GM12878 (cell line): ENCODE results near the gene SLC23A1.

Source experiments
- ATF2 ChIP-seq: IDR thresholded peaks from 2 replicates; pipeline ENCODE4 v1.6.1; 2012; ENCODE audit warnings: low read length, inconsistent platforms
- CHD2 ChIP-seq: IDR thresholded peaks from 2 replicates; pipeline ENCODE4 v1.6.1; 2011; ENCODE audit warnings: low read depth, low read length, improper control_type of control experiment, borderline replicate concordance
- CREM ChIP-seq: IDR thresholded peaks from 2 replicates; pipeline ENCODE4 v1.6.1; 2014; ENCODE audit warnings: antibody characterized with exemption, low read depth
- CTCF ChIP-seq, 3 experiments: IDR thresholded peaks in 2 of 3; conservative IDR thresholded peaks in 1 of 3; 2 replicates each; pipeline ENCODE4 v1.5.1; 2011; ENCODE audit warnings: low read depth in 3 of 3, low read length in 3 of 3, mild to moderate bottlenecking in 3 of 3, control low read depth in 2 of 3, moderate library complexity in 2 of 3, inconsistent platforms in 1 of 3, mixed read lengths in 1 of 3; ENCODE audit not compliant: control insufficient read depth in 2 of 3, insufficient read depth in 1 of 3; ENCODE audit errors: extremely low read depth in 1 of 3
- NFYB ChIP-seq: IDR thresholded peaks from 2 replicates; pipeline ENCODE4 v1.6.1; 2011; ENCODE audit warnings: low read depth, mild to moderate bottlenecking, low read length, improper control_type of control experiment, moderate library complexity; ENCODE audit not compliant: insufficient read depth
- NR2C1 ChIP-seq: fragments of 450-650 bp; IDR thresholded peaks from 2 replicates; pipeline ENCODE4 v1.6.1; 2017; ENCODE audit warnings: antibody characterized with exemption, mild to moderate bottlenecking, moderate library complexity
- POLR2AphosphoS2 ChIP-seq: IDR thresholded peaks from 2 replicates; pipeline ENCODE4 v1.6.1; 2011; ENCODE audit warnings: low read depth, mild to moderate bottlenecking, low read length, improper control_type of control experiment, moderate library complexity
- RAD21 ChIP-seq: IDR thresholded peaks from 2 replicates; pipeline ENCODE4 v1.6.1; 2011; ENCODE audit warnings: mild to moderate bottlenecking, low read depth, low read length, moderate library complexity; ENCODE audit not compliant: insufficient read depth
- ZBTB33 ChIP-seq: fragments of 450-650 bp; IDR thresholded peaks from 2 replicates; pipeline ENCODE4 v1.6.1; 2017; ENCODE audit warnings: mild to moderate bottlenecking
- ZNF384 ChIP-seq: IDR thresholded peaks from 2 replicates; pipeline ENCODE4 v1.6.1; 2012; ENCODE audit warnings: low read depth, mild to moderate bottlenecking, low read length, improper control_type of control experiment, borderline replicate concordance

GRCh38 chr5:139410121-139410992, 27.3 kb upstream of the SLC23A1 start:
- no peak for TF ChIP-seq RAD21
- no peak for TF ChIP-seq CREM
- TF ChIP-seq POLR2AphosphoS2, result no peak
- no peak for TF ChIP-seq CTCF (IDR thresholded peaks at IDR 0.05 in 2 of 3, conservative IDR thresholded peaks at IDR 0.05 in 1 of 3; ENCODE audit: control insufficient read depth in 2 of 3, extremely low read depth in 1 of 3, insufficient read depth in 1 of 3, low read depth in 3 of 3, low read length in 3 of 3)
- TF ChIP-seq ZBTB33, result no peak
- TF ChIP-seq ZNF384, result no peak
- no peak for TF ChIP-seq ATF2
- TF ChIP-seq CHD2, result no peak
- no peak for TF ChIP-seq NFYB
- no peak for TF ChIP-seq NR2C1
